Pancreas (tissue), 10 donors: ENCODE results near the gene KCNK10. TPM values are rescaled to one million over a fixed set of nuclear protein-coding genes. Genes with fewer than 3 reads are reported as not detected.

Source experiments
- ATAC-seq, 4 donors: fragments of 200-7000 bp; cut with Tn5 transposase; one replicate each; pipeline versions ENCODE4 v1.8.0 to v1.9.1; 2020; ENCODE audit warnings: mild to moderate bottlenecking in 4 of 4, moderate library complexity in 4 of 4
- DNase-seq, 6 donors: peaks; one replicate each; pipeline ENCODE4 v3.0.0-alpha.2; 2020
- FAIRE-seq: peaks from 2 replicates; lab custom pipeline; 2012; peaks lifted over from hg19 to GRCh38; lab: Jason Lieb, UNC
- H3K27ac ChIP-seq, 4 donors: fragments of 200-600 bp; sonication (generic); 1 replicate in 3 of 4; 2 replicates in 1 of 4; pipeline versions ENCODE4 v1.5.0 to v1.8.0; 2020
- H3K27me3 ChIP-seq, 4 donors: fragments of 200-600 bp; one replicate each; pipeline ENCODE4 v1.8.0; 2021
- H3K36me3 ChIP-seq, 3 donors: fragments of 200-600 bp; sonication (generic) in 1 of 3; one replicate each; pipeline versions ENCODE4 v1.5.0 to v1.8.0; 2020 to 2021
- H3K4me1 ChIP-seq, 3 donors: fragments of 200-600 bp; one replicate each; pipeline ENCODE4 v1.8.0; 2021
- H3K4me3 ChIP-seq, 4 donors: fragments of 200-600 bp; sonication (generic) in 2 of 4; one replicate each; pipeline versions ENCODE4 v1.5.0 to v1.8.0; 2020 to 2021
- H3K9me3 ChIP-seq, 4 donors: fragments of 200-600 bp; one replicate each; pipeline ENCODE4 v1.8.0; 2021
- WGBS, 2 donors: extraction: QIAGEN DNeasy Blood & Tissue Kit; methylation state at CpG; one replicate each; pipeline ENCODE4 v1.1.7; 2013; 5-methylcytosine and 5-hydroxymethylcytosine counted together
- intact Hi-C, 3 donors: fragments of 100-400 bp; cut with DNase I; formaldehyde crosslinking; loops; one replicate each; pipeline versions ENCODE4 v1.11.1 to v1.14.2; 2022
- polyA plus RNA-seq, 2 donors: library from polyadenylated mRNA; stranded (reverse); fragments of 200-250 nt; gene quantifications; one replicate each; pipeline ENCODE4 v1.2.3, GENCODE V29; 2013
- total RNA-seq, 6 donors: library from RNA; stranded (reverse); fragmentation: NEBNext Ultra II Directional in 4 of 6; extraction: Animal tissue kit (Norgen Biotek cat#: 25700) in 4 of 6; gene quantifications; one replicate each; pipeline versions ENCODE4 v1.2.1 to v1.2.4, GENCODE V29; 2021 to 2023
- TF ChIP-seq, protein P1 (sequence below), 4 donors: fragments of 200-600 bp; sonication (generic) in 3 of 4; IDR thresholded peaks; one replicate each; pipeline versions ENCODE4 v1.5.0 to v1.8.0; 2021; ENCODE audit warnings: antibody characterized with exemption in 4 of 4
- donor health status: healthy with polysubstance abuse.
- donor health status: DM: no; HTN: no; CAD: no; lungs with moderate emphysema.
- donor health status: DM: no; HTN: no; CAD: no.
- donor health status: control.
- donor health status: control.
- donor health status: Bipolar disorder and iron deficiency.
- donor health status: DM: yes; HTN: yes; CAD: no.
- donor health status: DM: no; HTN: no; CAD: no.
- donor health status: DM: no; HTN: no; CAD: no.
- donor health status: DM: yes; HTN: yes; CAD: no.

KCNK10 gene
- total and polyA plus RNA-seq, 8 donors, result 0.42 to 2.3 (median 1.1) TPM

DNA sequence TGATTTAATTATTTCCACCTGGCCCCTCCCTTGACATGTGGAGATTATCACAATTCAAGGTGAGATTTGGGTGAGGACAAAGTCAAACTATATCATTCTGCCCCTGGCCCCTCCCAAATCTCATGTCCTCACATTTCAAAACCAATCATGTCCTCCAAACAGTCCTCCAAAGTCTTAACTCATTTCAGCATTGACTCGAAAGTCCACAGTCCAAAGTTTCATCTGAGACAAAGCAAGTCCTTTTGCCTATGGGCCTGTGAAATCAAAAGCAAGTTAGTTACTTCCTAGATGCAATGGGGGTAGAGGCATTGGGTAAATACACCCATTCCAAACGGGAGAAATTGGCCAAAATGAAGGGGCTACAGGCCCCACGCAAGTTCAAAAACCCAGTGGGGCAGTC is 31.3 kb upstream of the KCNK10 start:
- no peak for DNase-seq
- H3K27me3 ChIP-seq, result no peaks in the 10 kb centered on the region
- H3K4me1 ChIP-seq, result no peaks in the 10 kb centered on the region
- ATAC-seq, result no peak
- no peak for FAIRE-seq
- H3K36me3 ChIP-seq, result no peaks in the 10 kb centered on the region
- H3K4me3 ChIP-seq, result no peak overlapping the region
- WGBS, 2 donors, result 67 to 74% methylated on average over 3 of the region's 3 CpGs
- no peak overlapping the region for H3K27ac ChIP-seq
- intact Hi-C loops, result no loop called here
- TF ChIP-seq, protein P1, sequence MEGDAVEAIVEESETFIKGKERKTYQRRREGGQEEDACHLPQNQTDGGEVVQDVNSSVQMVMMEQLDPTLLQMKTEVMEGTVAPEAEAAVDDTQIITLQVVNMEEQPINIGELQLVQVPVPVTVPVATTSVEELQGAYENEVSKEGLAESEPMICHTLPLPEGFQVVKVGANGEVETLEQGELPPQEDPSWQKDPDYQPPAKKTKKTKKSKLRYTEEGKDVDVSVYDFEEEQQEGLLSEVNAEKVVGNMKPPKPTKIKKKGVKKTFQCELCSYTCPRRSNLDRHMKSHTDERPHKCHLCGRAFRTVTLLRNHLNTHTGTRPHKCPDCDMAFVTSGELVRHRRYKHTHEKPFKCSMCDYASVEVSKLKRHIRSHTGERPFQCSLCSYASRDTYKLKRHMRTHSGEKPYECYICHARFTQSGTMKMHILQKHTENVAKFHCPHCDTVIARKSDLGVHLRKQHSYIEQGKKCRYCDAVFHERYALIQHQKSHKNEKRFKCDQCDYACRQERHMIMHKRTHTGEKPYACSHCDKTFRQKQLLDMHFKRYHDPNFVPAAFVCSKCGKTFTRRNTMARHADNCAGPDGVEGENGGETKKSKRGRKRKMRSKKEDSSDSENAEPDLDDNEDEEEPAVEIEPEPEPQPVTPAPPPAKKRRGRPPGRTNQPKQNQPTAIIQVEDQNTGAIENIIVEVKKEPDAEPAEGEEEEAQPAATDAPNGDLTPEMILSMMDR (IDR thresholded peaks at IDR 0.05), result no peak
- H3K9me3 ChIP-seq, result no peaks in the 10 kb centered on the region

DNA sequence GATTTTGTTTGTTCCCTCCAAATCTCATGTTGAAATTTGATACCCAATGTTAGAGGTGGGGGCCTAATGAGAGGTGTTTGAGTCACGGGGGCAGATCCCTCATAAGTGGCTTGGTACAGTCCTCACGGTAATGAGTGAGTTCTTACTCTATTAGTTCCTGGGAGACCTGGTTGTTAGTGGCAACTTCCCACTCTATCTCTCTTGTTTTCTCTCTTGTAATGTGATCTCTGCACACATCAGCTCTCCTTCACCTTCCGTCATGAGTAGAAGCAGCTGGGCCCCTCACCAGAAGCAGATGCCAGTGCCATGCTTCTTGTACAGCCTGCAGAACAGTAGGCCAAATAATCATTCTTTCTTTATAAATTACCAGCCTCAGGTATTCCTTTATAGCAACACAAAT is 29.6 kb upstream of the KCNK10 start:
- H3K9me3 ChIP-seq, result no peaks in the 10 kb centered on the region
- H3K4me1 ChIP-seq, result no peaks in the 10 kb centered on the region
- H3K36me3 ChIP-seq, result no peaks in the 10 kb centered on the region
- WGBS, 2 donors, result 60 to 62% methylated on average over 3 of the region's 3 CpGs
- H3K4me3 ChIP-seq, result no peak overlapping the region
- intact Hi-C loops, result no loop called here
- H3K27ac ChIP-seq, result no peak overlapping the region
- FAIRE-seq (no peak), ATAC-seq (peak in 2 of 4 donors; percentile 64 to 77), DNase-seq (no peak)
- TF ChIP-seq, protein P1 (IDR thresholded peaks at IDR 0.05), result no peak
- H3K27me3 ChIP-seq, result no peaks in the 10 kb centered on the region

DNA sequence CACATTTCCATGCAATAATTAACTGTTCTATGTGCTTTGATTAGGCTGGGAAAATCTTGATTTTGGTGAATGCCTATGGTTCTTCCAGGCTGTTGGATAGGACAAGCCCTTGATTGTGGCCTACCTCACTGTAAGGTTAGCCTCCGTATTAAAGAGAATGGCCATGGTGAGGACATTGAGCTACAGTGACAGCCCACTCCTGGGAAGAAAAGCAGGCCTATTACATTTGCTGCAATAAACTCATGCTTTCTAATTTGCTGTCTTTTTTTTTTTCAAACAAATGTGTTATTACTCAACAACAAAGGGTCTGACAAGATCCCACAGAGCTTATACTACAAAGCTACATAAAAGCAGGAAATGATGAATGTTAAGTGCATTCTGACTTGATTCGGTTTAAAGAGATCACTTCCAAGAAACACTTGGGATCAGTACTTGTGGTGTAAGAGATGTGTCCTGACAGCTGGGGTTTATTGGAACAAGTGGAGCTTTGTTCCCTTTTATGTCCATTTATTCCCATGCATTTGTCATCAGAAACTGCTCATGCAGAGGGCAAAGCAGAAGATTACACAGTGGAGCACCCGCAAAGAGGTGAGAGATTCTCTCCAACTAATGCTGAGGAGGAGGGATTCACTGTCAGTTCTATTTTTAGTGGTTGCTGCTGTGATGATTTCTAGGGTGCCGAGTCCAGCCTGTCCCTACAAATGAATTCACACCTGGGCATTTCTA is 29.1 kb upstream of the KCNK10 start:
- Histone ChIP-seq H3K27ac (no peak overlapping the region), H3K9me3 (no peaks in the 10 kb centered on the region), H3K4me1 (no peaks in the 10 kb centered on the region), H3K27me3 (no peaks in the 10 kb centered on the region), H3K36me3 (no peaks in the 10 kb centered on the region), H3K4me3 (no peak overlapping the region)
- WGBS, 2 donors, result 60 to 69% methylated on average over 4 of the region's 4 CpGs
- ATAC-seq (peak in 2 of 4 donors; percentile 73 to 77), FAIRE-seq (no peak), DNase-seq (no peak)
- TF ChIP-seq, protein P1 (IDR thresholded peaks at IDR 0.05), result no peak
- intact Hi-C loops, result no loop called here

DNA sequence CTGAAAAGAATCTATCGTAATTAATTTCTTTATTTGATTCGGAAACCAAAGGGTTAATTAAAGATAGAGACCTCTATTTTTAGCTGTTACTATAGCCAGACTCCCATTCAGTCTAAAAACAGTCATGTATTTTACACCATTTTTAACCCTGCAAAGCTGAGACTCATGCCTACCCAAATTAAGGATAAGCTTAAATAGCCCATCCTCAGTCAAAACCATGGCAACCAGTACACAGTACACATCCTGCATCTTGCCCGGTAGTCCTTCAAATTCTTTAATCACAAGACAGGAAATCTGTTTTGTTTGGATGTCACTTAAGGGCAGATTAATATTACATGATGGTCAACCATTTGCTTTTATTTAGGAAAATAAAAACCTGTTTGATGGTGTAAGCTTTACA is 25.5 kb upstream of the KCNK10 start:
- TF ChIP-seq, protein P1 (IDR thresholded peaks at IDR 0.05), result no peak
- WGBS, 2 donors, result 50 to 54% methylated on average over 3 of the region's 3 CpGs
- Histone ChIP-seq H3K27me3 (no peaks in the 10 kb centered on the region), H3K36me3 (no peaks in the 10 kb centered on the region), H3K4me3 (no peak overlapping the region), H3K27ac (no peak overlapping the region), H3K9me3 (no peaks in the 10 kb centered on the region), H3K4me1 (no peaks in the 10 kb centered on the region)
- no peak for FAIRE-seq
- intact Hi-C loops, result no loop called here
- ATAC-seq, result no peak
- DNase-seq, result no peak

DNA sequence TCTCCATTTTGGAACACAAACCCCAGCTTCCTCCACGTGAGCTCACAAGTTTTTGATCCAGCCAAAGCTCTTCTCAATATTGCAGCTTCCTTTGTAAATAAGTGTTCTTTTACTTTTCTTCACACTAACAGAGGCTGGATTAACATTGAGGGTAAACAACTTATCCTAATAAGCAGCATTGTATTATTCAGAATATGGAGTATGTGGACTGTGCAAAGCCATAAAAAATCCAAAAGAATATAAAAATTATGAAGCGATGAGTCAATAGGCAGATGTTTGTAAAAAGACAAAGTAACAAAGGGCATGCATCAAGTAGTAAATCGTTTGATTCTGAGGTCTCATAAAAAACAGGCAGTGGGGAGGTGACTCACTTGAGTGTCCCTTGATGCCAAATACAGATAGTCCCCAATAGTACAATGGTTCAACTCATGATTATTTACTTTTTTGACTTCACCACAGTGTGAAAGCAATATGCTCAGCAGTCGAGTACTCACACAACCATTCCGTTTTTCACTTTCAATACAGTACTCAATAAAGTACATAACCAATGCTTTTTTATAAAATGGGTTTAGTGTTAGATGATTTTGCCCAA is 23.1 kb upstream of the KCNK10 start:
- no peak for FAIRE-seq
- H3K4me3 ChIP-seq, result no peak overlapping the region
- intact Hi-C loops, result no loop called here

More for the DNA sequence above, 23.1 kb upstream of the KCNK10 start:
- WGBS, 2 donors, result 55 to 66% methylated on average over 5 of the region's 5 CpGs
- ATAC-seq (no peak), DNase-seq (no peak)
- H3K27me3 ChIP-seq, result no peaks in the 10 kb centered on the region
- TF ChIP-seq, protein P1 (IDR thresholded peaks at IDR 0.05), result no peak
- H3K36me3 ChIP-seq, result no peaks in the 10 kb centered on the region
- H3K27ac ChIP-seq, result no peak overlapping the region
- H3K9me3 ChIP-seq, result no peaks in the 10 kb centered on the region
- H3K4me1 ChIP-seq, result no peaks in the 10 kb centered on the region
